ENCODE measurements around the gene RALGAPA1. TPM values are rescaled to one million over a fixed set of nuclear protein-coding genes. Genes with fewer than 3 reads are reported as not detected.

RALGAPA1 gene
- total RNA-seq, 1 experiment from 2014 or later = 30.0 TPM

GRCh38 chr14:35715079-35715478 lies 94.0 kb downstream of the RALGAPA1 start:
- H3K4me2 ChIP-seq = no peak overlapping the region
- CTCF ChIA-PET = no interaction called here
- no peaks in the 10 kb centered on the region for H3K27me3 ChIP-seq (ENCODE audit: insufficient read depth, low read depth)
- H3K9me2 ChIP-seq (ENCODE audit: insufficient read depth) = no peaks in the 10 kb centered on the region
- TF ChIP-seq CTCF (conservative IDR thresholded peaks at IDR 0.05) (no peak), EZH2 (IDR thresholded peaks at IDR 0.05; ENCODE audit: low read depth) (no peak)
- H3K79me2 ChIP-seq (ENCODE audit: low read depth) = no peaks in the 10 kb centered on the region
- H3K36me3 ChIP-seq (ENCODE audit: low read depth) = no peaks in the 10 kb centered on the region; the same call in 1 of the 2 replicates
- no TSS peak for BruUV-seq (replicated peaks)
- no peak overlapping the region for H3K4me3 ChIP-seq
- DNase-seq = no peak
- POLR2A ChIA-PET (ENCODE audit: unreplicated experiment) = no interaction called here
- no peaks in the 10 kb centered on the region for H4K20me1 ChIP-seq (ENCODE audit: insufficient read depth)
- no peak overlapping the region for H2AFZ ChIP-seq
- H3K4me1 ChIP-seq (replicated peaks; ENCODE audit: insufficient read depth) = no peaks in the 10 kb centered on the region
- no peaks in the 10 kb centered on the region for H3K9me3 ChIP-seq (ENCODE audit: insufficient read depth, low read depth)
- intact Hi-C loops (cut with micrococcal nuclease; ENCODE audit: unreplicated experiment) = no loop called here
- H3K27ac ChIP-seq = no peak overlapping the region
- H3F3A ChIP-seq (ENCODE audit: insufficient read depth, low read depth) = no peaks in the 10 kb centered on the region

- H3K27me3 ChIP-seq (ENCODE audit: insufficient read depth, low read depth) = no peaks in the 10 kb centered on the region
- intact Hi-C loops (cut with micrococcal nuclease; ENCODE audit: unreplicated experiment) = no loop called here
- H3K4me3 ChIP-seq = no peak overlapping the region
- CTCF ChIA-PET = no interaction called here
- POLR2A ChIA-PET (ENCODE audit: unreplicated experiment) = no interaction called here
- H3K27ac ChIP-seq = no peak overlapping the region
- no peaks in the 10 kb centered on the region for H3K79me2 ChIP-seq (ENCODE audit: low read depth)
- no peak for DNase-seq
- H4K20me1 ChIP-seq (ENCODE audit: insufficient read depth) = no peaks in the 10 kb centered on the region
- H2AFZ ChIP-seq = no peak overlapping the region
- no peaks in the 10 kb centered on the region for H3F3A ChIP-seq (ENCODE audit: insufficient read depth, low read depth)
- no peaks in the 10 kb centered on the region for H3K9me2 ChIP-seq (ENCODE audit: insufficient read depth)
- no TSS peak for BruUV-seq (replicated peaks)
- TF ChIP-seq EZH2 (IDR thresholded peaks at IDR 0.05; ENCODE audit: low read depth) = no peak
- TF ChIP-seq CTCF (conservative IDR thresholded peaks at IDR 0.05) = no peak
- H3K36me3 ChIP-seq (ENCODE audit: low read depth) = no peaks in the 10 kb centered on the region; the same call in 1 of the 2 replicates
- H3K4me1 ChIP-seq (replicated peaks; ENCODE audit: insufficient read depth) = no peaks in the 10 kb centered on the region
- no peak overlapping the region for H3K4me2 ChIP-seq
- no peaks in the 10 kb centered on the region for H3K9me3 ChIP-seq (ENCODE audit: insufficient read depth, low read depth)
These were observed 96.6 kb downstream of the RALGAPA1 start for GRCh38 chr14:35712466-35712865.

GRCh38 chr14:35708062-35708461 lies 101.0 kb downstream of the RALGAPA1 start:
- no peaks in the 10 kb centered on the region for H3K9me2 ChIP-seq (ENCODE audit: insufficient read depth)
- no peaks in the 10 kb centered on the region for H4K20me1 ChIP-seq (ENCODE audit: insufficient read depth)
- H3F3A ChIP-seq (ENCODE audit: insufficient read depth, low read depth) = no peaks in the 10 kb centered on the region
- H3K27me3 ChIP-seq (ENCODE audit: insufficient read depth, low read depth) = no peaks in the 10 kb centered on the region
- no peak overlapping the region for H3K4me3 ChIP-seq
- no peaks in the 10 kb centered on the region for H3K4me1 ChIP-seq (replicated peaks; ENCODE audit: insufficient read depth)
- POLR2A ChIA-PET (ENCODE audit: unreplicated experiment) = no interaction called here
- DNase-seq = no peak
- H3K27ac ChIP-seq = no peak overlapping the region
- CTCF ChIA-PET = no interaction called here
- no TSS peak for BruUV-seq (replicated peaks)
- TF ChIP-seq EZH2 (IDR thresholded peaks at IDR 0.05; ENCODE audit: low read depth) (no peak), CTCF (conservative IDR thresholded peaks at IDR 0.05) (no peak)
- intact Hi-C loops (cut with micrococcal nuclease; ENCODE audit: unreplicated experiment) = no loop called here
- no peaks in the 10 kb centered on the region for H3K36me3 ChIP-seq (ENCODE audit: low read depth)
- H3K4me2 ChIP-seq = no peak overlapping the region
- H3K9me3 ChIP-seq (ENCODE audit: insufficient read depth, low read depth) = no peaks in the 10 kb centered on the region
- no peak overlapping the region for H2AFZ ChIP-seq
- no peaks in the 10 kb centered on the region for H3K79me2 ChIP-seq (ENCODE audit: low read depth)

Measured in PC-9 (cell line).